COLO668 (cell line): ENCODE results near the gene PDZD8.

Source experiments
- DNase-seq: peaks from one replicate; lab custom pipeline; 2025; ENCODE audit not compliant: unreplicated experiment; lab: John Stamatoyannopoulos, UW

Gene PDZD8, protein sequence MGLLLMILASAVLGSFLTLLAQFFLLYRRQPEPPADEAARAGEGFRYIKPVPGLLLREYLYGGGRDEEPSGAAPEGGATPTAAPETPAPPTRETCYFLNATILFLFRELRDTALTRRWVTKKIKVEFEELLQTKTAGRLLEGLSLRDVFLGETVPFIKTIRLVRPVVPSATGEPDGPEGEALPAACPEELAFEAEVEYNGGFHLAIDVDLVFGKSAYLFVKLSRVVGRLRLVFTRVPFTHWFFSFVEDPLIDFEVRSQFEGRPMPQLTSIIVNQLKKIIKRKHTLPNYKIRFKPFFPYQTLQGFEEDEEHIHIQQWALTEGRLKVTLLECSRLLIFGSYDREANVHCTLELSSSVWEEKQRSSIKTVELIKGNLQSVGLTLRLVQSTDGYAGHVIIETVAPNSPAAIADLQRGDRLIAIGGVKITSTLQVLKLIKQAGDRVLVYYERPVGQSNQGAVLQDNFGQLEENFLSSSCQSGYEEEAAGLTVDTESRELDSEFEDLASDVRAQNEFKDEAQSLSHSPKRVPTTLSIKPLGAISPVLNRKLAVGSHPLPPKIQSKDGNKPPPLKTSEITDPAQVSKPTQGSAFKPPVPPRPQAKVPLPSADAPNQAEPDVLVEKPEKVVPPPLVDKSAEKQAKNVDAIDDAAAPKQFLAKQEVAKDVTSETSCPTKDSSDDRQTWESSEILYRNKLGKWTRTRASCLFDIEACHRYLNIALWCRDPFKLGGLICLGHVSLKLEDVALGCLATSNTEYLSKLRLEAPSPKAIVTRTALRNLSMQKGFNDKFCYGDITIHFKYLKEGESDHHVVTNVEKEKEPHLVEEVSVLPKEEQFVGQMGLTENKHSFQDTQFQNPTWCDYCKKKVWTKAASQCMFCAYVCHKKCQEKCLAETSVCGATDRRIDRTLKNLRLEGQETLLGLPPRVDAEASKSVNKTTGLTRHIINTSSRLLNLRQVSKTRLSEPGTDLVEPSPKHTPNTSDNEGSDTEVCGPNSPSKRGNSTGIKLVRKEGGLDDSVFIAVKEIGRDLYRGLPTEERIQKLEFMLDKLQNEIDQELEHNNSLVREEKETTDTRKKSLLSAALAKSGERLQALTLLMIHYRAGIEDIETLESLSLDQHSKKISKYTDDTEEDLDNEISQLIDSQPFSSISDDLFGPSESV

GRCh38 chr10:117375360-117376178 is at the start of gene PDZD8:
Gene PDZD8 (minus strand): TSS chr10:117375440. CDS start chr10:117375227, 213 bp downstream.
- peak; percentile 90 for DNase-seq

DNA sequence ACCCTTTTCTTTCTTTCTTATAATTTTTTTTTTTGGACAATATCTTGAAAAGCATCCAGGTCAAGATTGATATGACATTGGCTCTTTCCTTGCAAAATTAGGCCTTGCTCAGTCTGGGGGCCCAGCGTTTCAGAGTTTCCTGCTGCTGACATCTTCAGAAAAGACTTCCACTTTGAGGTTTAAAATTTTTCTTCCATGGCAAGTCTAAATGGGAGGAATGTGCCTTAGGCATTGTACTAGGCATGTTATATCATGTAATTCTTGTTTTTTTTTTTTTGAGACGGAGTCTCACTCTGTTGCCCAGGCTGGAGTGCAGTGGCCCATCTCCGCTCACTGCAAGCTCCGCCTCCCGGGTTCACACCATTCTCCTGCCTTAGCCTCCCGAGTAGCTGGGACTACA is 48.9 kb upstream of the PDZD8 start:
- no peak for DNase-seq

DNA sequence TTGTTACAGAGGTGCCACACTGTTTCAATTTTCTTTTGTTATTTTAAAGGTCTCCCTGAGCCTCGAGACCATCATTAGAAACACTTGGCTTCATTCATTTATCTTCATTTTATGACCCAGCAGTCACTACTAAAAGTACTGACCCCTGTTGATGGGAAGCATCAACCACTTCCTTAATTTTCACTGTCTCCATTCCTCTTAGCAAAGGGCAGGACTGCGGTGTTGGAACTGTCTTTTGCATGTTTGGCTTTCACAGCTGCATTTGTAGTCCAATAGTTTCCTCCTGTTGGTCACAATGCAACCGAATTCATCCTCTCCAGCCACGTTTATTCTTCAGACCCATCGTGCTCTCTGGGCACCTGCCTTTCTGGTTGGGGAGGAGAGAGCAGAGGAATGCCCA is 46.7 kb upstream of the PDZD8 start:
- DNase-seq = no peak

GRCh38 chr10:117420768-117421167 is 45.5 kb upstream of the PDZD8 start:
- DNase-seq = no peak

- no peak for DNase-seq
These were observed 44.7 kb upstream of the PDZD8 start for GRCh38 chr10:117419921-117420320.

DNA sequence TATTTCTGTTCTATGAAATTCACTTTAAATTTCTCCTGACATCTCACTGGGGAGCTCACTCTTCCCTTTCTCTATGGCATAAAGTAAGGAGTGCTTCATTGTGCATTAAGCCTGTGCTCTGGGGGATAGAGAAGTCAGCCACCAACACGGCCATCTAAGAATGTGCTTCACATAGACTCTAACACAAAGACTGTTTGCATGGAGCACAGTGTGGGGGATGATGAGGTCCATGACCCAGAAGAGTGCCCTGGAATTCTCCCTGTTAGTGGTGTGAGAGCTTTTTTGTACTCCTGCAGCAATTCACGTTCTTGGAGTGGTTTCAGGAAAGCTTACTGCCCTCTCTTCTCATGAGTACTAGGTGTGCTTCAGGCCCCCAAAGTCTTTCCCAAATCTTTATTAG is 43.9 kb upstream of the PDZD8 start:
- DNase-seq = no peak

DNA sequence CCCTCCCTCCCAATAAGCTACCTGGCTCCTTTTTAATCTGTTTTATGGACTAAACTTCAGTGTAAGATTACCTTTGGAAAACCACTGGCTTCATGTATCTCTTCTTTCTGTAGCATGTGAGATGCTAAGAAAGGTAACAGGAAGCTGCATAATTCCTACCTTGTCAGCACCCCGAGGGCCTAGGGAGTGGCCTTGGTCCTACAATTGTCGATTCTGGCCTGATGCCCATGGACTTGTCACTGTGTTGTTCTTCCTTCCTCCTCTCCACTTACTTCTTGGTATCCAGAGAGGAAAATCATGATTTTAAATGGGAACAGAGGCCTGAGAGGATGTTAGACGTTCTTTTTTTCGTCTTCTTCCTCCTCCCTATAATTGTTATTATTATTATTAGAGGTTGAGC is 42.9 kb upstream of the PDZD8 start:
- no peak for DNase-seq

GRCh38 chr10:117417196-117417595 is 42.0 kb upstream of the PDZD8 start:
- no peak for DNase-seq

DNA sequence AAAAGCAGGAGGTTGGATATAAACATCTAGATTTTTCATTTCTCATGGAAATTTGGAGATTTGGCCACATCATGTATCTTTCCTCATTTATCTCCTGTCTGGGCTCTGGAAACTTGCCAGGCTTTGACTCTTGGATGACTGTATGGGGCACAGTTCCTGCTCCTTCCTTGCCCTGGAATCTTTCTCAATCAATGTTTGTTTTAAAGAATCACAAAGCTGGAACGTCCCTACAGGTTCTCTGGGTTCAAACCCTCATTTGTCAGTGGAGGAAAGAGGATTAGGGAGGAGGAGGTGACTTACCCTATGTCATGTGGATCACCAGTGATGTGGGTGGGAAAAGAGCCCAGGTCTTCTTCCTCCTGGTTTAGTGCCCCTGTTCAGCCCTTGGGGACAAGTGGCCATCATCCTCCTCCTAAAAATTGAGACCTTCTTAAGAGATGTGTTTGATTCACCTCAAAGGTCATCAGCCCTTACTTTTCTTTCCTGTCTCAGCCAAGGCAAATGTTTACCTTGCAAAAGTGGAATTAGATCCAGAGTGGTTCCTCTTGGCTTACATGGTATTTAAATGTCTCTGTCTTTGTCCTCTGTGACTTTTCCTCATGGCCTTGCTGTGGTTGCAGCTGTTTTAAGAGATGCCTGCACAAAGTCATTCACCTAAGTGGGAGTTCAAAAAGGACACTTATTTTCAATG is 38.8 kb upstream of the PDZD8 start:
- no peak for DNase-seq

- no peak for DNase-seq
These were observed 37.3 kb upstream of the PDZD8 start for GRCh38 chr10:117412469-117413010.

- no peak for DNase-seq
These were observed 36.5 kb upstream of the PDZD8 start for GRCh38 chr10:117411479-117412399.

- no peak for DNase-seq
These were observed 35.3 kb upstream of the PDZD8 start for GRCh38 chr10:117410557-117410956.

GRCh38 chr10:117409549-117410305 is 34.5 kb upstream of the PDZD8 start:
- no peak for DNase-seq

- no peak for DNase-seq
These were observed 33.5 kb upstream of the PDZD8 start for GRCh38 chr10:117408436-117409384.

DNA sequence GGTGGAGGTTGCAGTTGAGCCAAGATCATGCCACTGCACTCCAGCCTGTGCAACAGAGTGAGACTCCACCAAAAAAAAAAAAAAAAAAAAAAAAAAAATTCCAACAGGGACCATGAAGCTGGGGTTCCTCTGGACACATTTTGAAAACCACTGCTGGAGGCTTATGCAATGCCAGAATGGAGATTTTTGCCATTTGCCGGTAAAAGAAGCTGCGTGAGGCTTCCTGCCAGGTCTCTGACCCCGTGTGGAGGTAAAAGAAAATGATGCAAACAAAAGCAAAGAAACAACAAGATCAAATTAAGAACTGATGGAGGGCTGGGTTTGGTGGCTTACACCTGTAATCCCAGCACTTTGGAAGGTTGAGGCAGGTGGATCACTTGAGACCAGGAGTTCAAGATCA is 30.5 kb upstream of the PDZD8 start:
- DNase-seq = no peak

DNA sequence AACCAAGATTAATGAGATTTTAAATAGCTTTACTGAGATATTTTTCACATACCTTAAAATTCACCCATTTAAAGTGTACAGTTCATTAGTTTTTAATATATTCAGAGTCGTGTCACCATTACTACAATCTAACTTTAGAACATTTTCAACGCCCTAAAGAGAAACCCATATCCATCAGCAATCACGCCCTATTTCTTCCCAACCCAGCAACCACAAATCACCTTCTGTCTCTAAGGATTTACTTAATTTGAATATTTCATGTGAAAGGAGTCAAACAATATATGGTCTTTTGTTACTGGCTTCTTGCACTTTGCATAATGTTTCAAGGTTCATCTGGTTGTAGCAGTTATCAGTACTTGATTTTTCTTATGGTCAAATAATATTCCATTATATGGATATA is 25.1 kb upstream of the PDZD8 start:
- no peak for DNase-seq
